Neuronal stem cell (in vitro differentiated cells): ENCODE data around the gene TMTC2.

Source experiments
- DNase-seq: peaks from one replicate; pipeline ENCODE4 v3.0.0-alpha.2; 2013; ENCODE audit warnings: low spot score
- H2AFZ ChIP-seq: one replicate; pipeline ENCODE4 v1.6.1; 2013; ENCODE audit warnings: mild to moderate bottlenecking, low read length, inconsistent platforms
- H2AK5ac ChIP-seq: 2 replicates; pipeline ENCODE4 v1.6.1; 2013; ENCODE audit warnings: low read depth, mild to moderate bottlenecking, inconsistent platforms, low read length, moderate library complexity, mixed read lengths
- H2BK120ac ChIP-seq: 2 replicates; pipeline ENCODE4 v1.6.1; 2013; ENCODE audit warnings: low read depth, mild to moderate bottlenecking, inconsistent platforms, low read length, moderate library complexity, mixed read lengths
- H2BK12ac ChIP-seq: one replicate; pipeline ENCODE4 v1.6.1; 2013; ENCODE audit warnings: low read length, inconsistent platforms
- H2BK15ac ChIP-seq: 2 replicates; pipeline ENCODE4 v1.6.1; 2013; ENCODE audit warnings: mild to moderate bottlenecking, low read length, inconsistent platforms, mixed read lengths
- H2BK5ac ChIP-seq: one replicate; pipeline ENCODE4 v1.6.1; 2013; ENCODE audit warnings: inconsistent platforms, mild to moderate bottlenecking, low read length, moderate library complexity
- H3K14ac ChIP-seq: one replicate; pipeline ENCODE4 v1.6.1; 2013; ENCODE audit warnings: low read length, inconsistent platforms
- H3K18ac ChIP-seq: 2 replicates; pipeline ENCODE4 v1.6.1; 2013; ENCODE audit warnings: low read length, inconsistent platforms
- H3K23ac ChIP-seq: 2 replicates; pipeline ENCODE4 v1.6.1; 2013; ENCODE audit warnings: low read depth, mild to moderate bottlenecking, mixed read lengths, low read length, inconsistent platforms; ENCODE audit not compliant: poor library complexity
- H3K27ac ChIP-seq: replicated peaks from 3 replicates; pipeline ENCODE4 v1.5.1; 2013; ENCODE audit warnings: low read length, inconsistent platforms
- H3K27me3 ChIP-seq, 3 experiments: 2 replicates each; pipeline ENCODE4 v1.6.1; 2013; ENCODE audit warnings: low read length in 3 of 3, mild to moderate bottlenecking in 2 of 3, inconsistent platforms in 1 of 3, low read depth in 1 of 3, mixed read lengths in 1 of 3, moderate library complexity in 1 of 3; ENCODE audit not compliant: control insufficient read depth in 3 of 3, insufficient read depth in 3 of 3
- H3K36me3 ChIP-seq, 2 donors: replicated peaks in 1 of 2; 2 replicates each; pipeline ENCODE4 v1.6.1; 2013; ENCODE audit warnings: low read length in 2 of 2; ENCODE audit not compliant: control insufficient read depth in 2 of 2, insufficient read depth in 2 of 2
- H3K4ac ChIP-seq: 2 replicates; pipeline ENCODE4 v1.6.1; 2013; ENCODE audit warnings: inconsistent platforms, mild to moderate bottlenecking, low read length, moderate library complexity
- H3K4me1 ChIP-seq, 2 donors: 1 replicate in 1 of 2; 2 replicates in 1 of 2; pipeline ENCODE4 v1.6.1; 2013; ENCODE audit warnings: low read length in 2 of 2, low read depth in 1 of 2; ENCODE audit not compliant: control insufficient read depth in 2 of 2, insufficient read depth in 1 of 2
- H3K4me2 ChIP-seq: one replicate; pipeline ENCODE4 v1.6.1; 2013; ENCODE audit warnings: mild to moderate bottlenecking, low read length, inconsistent platforms; ENCODE audit not compliant: insufficient read depth, poor library complexity, severe bottlenecking
- H3K4me3 ChIP-seq, 2 donors: 2 replicates each; pipeline ENCODE4 v1.5.1; 2013; ENCODE audit warnings: low read length in 2 of 2, mild to moderate bottlenecking in 2 of 2, inconsistent platforms in 1 of 2, moderate library complexity in 1 of 2
- H3K79me1 ChIP-seq: one replicate; pipeline ENCODE4 v1.6.1; 2013; ENCODE audit warnings: low read depth, mild to moderate bottlenecking, inconsistent platforms, low read length, moderate library complexity
- H3K9ac ChIP-seq: one replicate; pipeline ENCODE4 v1.6.1; 2013; ENCODE audit warnings: mild to moderate bottlenecking, low read depth, low read length, inconsistent platforms; ENCODE audit not compliant: poor library complexity
- H3K9me3 ChIP-seq, 2 donors: replicated peaks in 1 of 2; 2 replicates each; pipeline versions ENCODE3 to v1.6.1; 2013; ENCODE audit warnings: low read length in 2 of 2, mild to moderate bottlenecking in 2 of 2, inconsistent platforms in 1 of 2, low read depth in 1 of 2, mixed read lengths in 1 of 2, moderate library complexity in 1 of 2; ENCODE audit not compliant: control insufficient read depth in 2 of 2, insufficient read depth in 1 of 2
- H4K8ac ChIP-seq: one replicate; pipeline ENCODE4 v1.6.1; 2013; ENCODE audit warnings: low read depth, mild to moderate bottlenecking, inconsistent platforms, low read length, moderate library complexity
- H4K91ac ChIP-seq: one replicate; pipeline ENCODE4 v1.6.1; 2013; ENCODE audit warnings: low read length, low read depth, mild to moderate bottlenecking, inconsistent platforms; ENCODE audit not compliant: poor library complexity
- WGBS, 2 donors: extraction: QIAGEN DNeasy Blood & Tissue Kit; methylation state at CpG; one replicate each; pipeline ENCODE4 v1.1.7; 2013; ENCODE audit warnings: missing lambda C conversion rate in 2 of 2, mixed read lengths in 1 of 2; ENCODE audit not compliant: insufficient read length in 2 of 2, insufficient replicate concordance in 1 of 2; ENCODE audit errors: extremely low coverage in 2 of 2; 5-methylcytosine and 5-hydroxymethylcytosine counted together

Gene TMTC2

DNA sequence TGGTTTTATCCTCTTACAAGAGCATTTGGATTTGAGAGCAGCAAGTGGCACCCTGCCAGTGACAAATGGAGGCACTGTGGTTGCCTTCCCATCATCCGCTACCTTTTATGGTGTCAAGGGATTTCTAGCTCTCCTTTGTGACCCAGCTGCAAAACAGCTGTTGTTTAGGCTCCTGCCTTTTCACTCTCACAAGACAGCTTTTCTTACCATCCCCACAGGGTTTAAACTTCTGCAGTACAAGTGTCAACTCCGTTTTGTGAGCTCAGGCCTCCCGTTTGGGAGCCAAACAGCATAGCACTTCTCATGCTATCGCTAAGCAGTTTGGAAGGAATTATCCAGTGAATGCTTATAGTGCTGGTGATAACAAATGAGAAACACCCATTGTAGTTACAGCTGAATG lies 331.4 kb downstream of the TMTC2 start:
- peaks cover 0 to 10% of the 10 kb centered on the region in 2 donors for H3K9me3 ChIP-seq
- H3K14ac ChIP-seq: no peak overlapping the region
- no peak overlapping the region for H2AFZ ChIP-seq
- no peak overlapping the region for H2AK5ac ChIP-seq
- no peaks in the 10 kb centered on the region for H3K79me1 ChIP-seq
- no peak overlapping the region for H4K91ac ChIP-seq
- no peak overlapping the region for H2BK12ac ChIP-seq
- peaks cover 10 to 19% of the 10 kb centered on the region in 2 donors for H3K4me1 ChIP-seq
- DNase-seq: no peak
- H3K18ac ChIP-seq: no peak overlapping the region
- H3K4me3 ChIP-seq: no peak overlapping the region
- H3K4ac ChIP-seq: no peak overlapping the region
- no peak overlapping the region for H3K23ac ChIP-seq
- H2BK15ac ChIP-seq: no peak overlapping the region
- H2BK120ac ChIP-seq: no peak overlapping the region
- no peak overlapping the region for H3K4me2 ChIP-seq
- H3K27ac ChIP-seq: peak overlapping the region; percentile 77
- H2BK5ac ChIP-seq: no peak overlapping the region
- H3K36me3 ChIP-seq: peaks cover 0 to 34% of the 10 kb centered on the region in 2 donors
- H3K9ac ChIP-seq: no peak overlapping the region
- no CpG with 5 or more reads among the region's 4 CpGs for WGBS, 2 donors
- no peaks in the 10 kb centered on the region for H3K27me3 ChIP-seq
- no peak overlapping the region for H4K8ac ChIP-seq

DNA sequence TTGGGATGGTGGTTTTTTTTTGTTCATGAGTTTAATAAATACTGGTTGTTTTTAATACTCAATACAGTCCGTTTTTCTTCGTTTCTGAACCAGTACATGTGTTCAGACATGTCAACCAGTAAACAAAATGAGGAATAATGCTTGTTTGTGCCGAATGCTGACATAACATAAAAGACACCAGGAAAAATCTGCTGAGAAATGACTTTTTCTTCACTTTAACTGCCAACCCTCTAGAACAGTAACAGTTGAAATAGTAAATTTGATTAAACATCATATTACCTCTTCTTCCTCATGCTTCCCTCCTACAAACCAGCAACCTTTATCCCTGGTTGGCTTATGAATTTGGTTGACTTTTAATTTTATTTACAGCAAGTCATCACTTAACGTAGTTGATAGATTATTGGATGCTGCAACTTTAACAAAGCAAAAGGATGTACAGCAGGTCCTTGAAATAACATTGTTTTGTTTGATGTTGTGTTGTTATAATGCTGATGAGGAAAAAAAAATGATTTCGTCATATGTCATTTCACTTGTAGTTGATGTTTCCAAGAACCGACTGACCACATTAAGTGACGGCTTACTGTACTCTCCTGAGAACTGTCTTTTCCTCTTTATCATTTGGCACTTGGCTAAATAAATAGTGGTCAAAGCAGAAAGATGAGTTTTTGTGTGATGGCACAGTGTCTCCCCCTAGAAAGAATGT lies 340.5 kb downstream of the TMTC2 start:
- Histone ChIP-seq H2AK5ac (no peak overlapping the region), H2BK5ac (no peak overlapping the region), H2BK120ac (no peak overlapping the region), H3K4ac (no peak overlapping the region), H3K4me3 (no peak overlapping the region), H4K8ac (no peak overlapping the region), H3K4me2 (no peak overlapping the region), H3K9me3 (no peaks in the 10 kb centered on the region), H2AFZ (no peak overlapping the region), H3K79me1 (no peaks in the 10 kb centered on the region), H3K14ac (no peak overlapping the region), H3K27me3 (no peaks in the 10 kb centered on the region), H3K4me1 (peaks cover 0 to 3% of the 10 kb centered on the region in 2 donors), H3K18ac (no peak overlapping the region), H2BK15ac (no peak overlapping the region), H3K27ac (no peak overlapping the region), H3K23ac (no peak overlapping the region), H3K36me3 (peaks cover 0 to 12% of the 10 kb centered on the region in 2 donors), H2BK12ac (no peak overlapping the region), H4K91ac (no peak overlapping the region), H3K9ac (no peak overlapping the region)
- WGBS, 2 donors: no CpG with 5 or more reads among the region's 7 CpGs
- no peak for DNase-seq

DNA sequence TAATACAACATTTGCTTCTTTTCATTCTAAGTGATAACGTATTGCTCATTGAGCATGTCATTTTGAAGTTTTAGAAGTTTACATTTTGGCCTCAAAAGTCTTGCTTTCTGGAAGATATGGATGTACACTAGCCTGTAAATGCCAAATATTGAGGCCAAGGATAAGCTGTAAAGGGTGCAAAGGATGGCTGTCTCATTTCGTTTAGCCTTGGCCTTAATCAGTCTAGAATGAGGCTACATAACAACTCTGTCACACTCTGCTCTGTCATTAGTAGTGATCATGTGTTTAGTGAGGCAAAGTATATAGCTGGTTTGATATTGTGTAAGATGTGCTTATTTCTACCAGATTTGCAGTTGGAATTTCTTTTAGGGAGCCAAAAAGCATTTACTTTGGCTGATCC lies 344.5 kb downstream of the TMTC2 start:
- DNase-seq: no peak
- no peaks in the 10 kb centered on the region for H3K79me1 ChIP-seq
- no peak overlapping the region for H3K4me2 ChIP-seq
- H3K23ac ChIP-seq: no peak overlapping the region
- no peak overlapping the region for H2BK120ac ChIP-seq
- H2BK15ac ChIP-seq: no peak overlapping the region
- H3K9ac ChIP-seq: no peak overlapping the region
- H4K91ac ChIP-seq: no peak overlapping the region
- no peaks in the 10 kb centered on the region for H3K9me3 ChIP-seq
- H2AK5ac ChIP-seq: no peak overlapping the region
- no peak overlapping the region for H2BK5ac ChIP-seq
- no peak overlapping the region for H3K27ac ChIP-seq
- H3K4me1 ChIP-seq: no peaks in the 10 kb centered on the region
- no CpG with 5 or more reads among the region's 2 CpGs for WGBS, 2 donors
- H3K14ac ChIP-seq: no peak overlapping the region
- no peaks in the 10 kb centered on the region for H3K27me3 ChIP-seq
- no peak overlapping the region for H3K4ac ChIP-seq
- peaks cover 0 to 24% of the 10 kb centered on the region in 2 donors for H3K36me3 ChIP-seq
- no peak overlapping the region for H3K18ac ChIP-seq
- H2BK12ac ChIP-seq: no peak overlapping the region
- no peak overlapping the region for H2AFZ ChIP-seq
- no peak overlapping the region for H3K4me3 ChIP-seq
- no peak overlapping the region for H4K8ac ChIP-seq

DNA sequence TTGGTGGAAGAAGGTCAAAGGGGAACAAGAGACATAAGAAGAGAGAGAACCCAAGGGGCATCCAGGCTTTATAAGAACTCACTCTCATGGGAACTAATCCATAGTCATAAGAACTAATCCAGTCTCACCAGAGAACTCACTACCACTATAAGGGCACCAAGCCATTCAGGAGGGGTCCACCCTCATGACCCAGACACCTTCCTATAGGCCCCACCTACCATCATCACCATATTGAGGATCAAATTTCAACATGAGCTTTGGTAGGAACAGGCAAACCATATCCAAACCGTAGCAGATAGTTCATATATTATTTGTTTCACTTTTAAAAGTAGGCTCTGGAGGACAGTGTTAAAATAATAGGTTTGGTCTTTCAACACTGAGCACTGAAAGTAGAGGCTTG lies 350.1 kb downstream of the TMTC2 start:
- no CpG with 5 or more reads among the region's 1 CpG for WGBS, 2 donors
- no peak overlapping the region for H2BK15ac ChIP-seq

More for the DNA sequence above, 350.1 kb downstream of the TMTC2 start:
- no peak overlapping the region for H4K91ac ChIP-seq
- no peaks in the 10 kb centered on the region for H3K79me1 ChIP-seq
- H2BK12ac ChIP-seq: no peak overlapping the region
- no peak overlapping the region for H2AK5ac ChIP-seq
- no peak overlapping the region for H3K27ac ChIP-seq
- H3K4ac ChIP-seq: no peak overlapping the region
- H2BK5ac ChIP-seq: no peak overlapping the region
- H3K9ac ChIP-seq: no peak overlapping the region
- H2AFZ ChIP-seq: no peak overlapping the region
- DNase-seq: no peak
- H4K8ac ChIP-seq: no peak overlapping the region
- H3K27me3 ChIP-seq: no peaks in the 10 kb centered on the region
- H3K4me3 ChIP-seq: no peak overlapping the region
- no peak overlapping the region for H3K14ac ChIP-seq
- no peak overlapping the region for H2BK120ac ChIP-seq
- peaks cover 0 to 1% of the 10 kb centered on the region in 2 donors for H3K4me1 ChIP-seq
- no peak overlapping the region for H3K18ac ChIP-seq
- no peak overlapping the region for H3K23ac ChIP-seq
- H3K4me2 ChIP-seq: no peak overlapping the region
- peaks cover 0 to 5% of the 10 kb centered on the region in 2 donors for H3K9me3 ChIP-seq
- H3K36me3 ChIP-seq: peaks cover 0 to 19% of the 10 kb centered on the region in 2 donors
